ENCODE data around the gene NANOS3. TPM values are rescaled to one million over a fixed set of nuclear protein-coding genes. Genes with fewer than 3 reads are reported as not detected.
A peak's percentile ranks its signal among the peaks of the same experiment; 100 is the strongest.
"Not testable (repeated sequence)": the region's sequence is repeated elsewhere in the genome, so short reads cannot be mapped to it uniquely, and the experiment has no call there.

The NANOS3 gene
- total RNA-seq, 1 donor from 2014 or later, result not detected

- peak; percentile 87 for DNase-seq (ENCODE audit: low read depth)
Observed at GRCh38 chr19:13843104-13843921, 33.6 kb upstream of the NANOS3 start.

GRCh38 chr19:13844130-13844631, 32.8 kb upstream of the NANOS3 start:
- no peak for DNase-seq (ENCODE audit: low read depth)

- peak; percentile 87 for DNase-seq (ENCODE audit: low read depth)
Observed at GRCh38 chr19:13846557-13847406, 30.2 kb upstream of the NANOS3 start.

GRCh38 chr19:13847407-13848339, 29.3 kb upstream of the NANOS3 start:
- DNase-seq (ENCODE audit: low read depth), result peak; percentile 68

GRCh38 chr19:13848340-13848677, 28.6 kb upstream of the NANOS3 start:
- no peak for DNase-seq (ENCODE audit: low read depth)

- DNase-seq (ENCODE audit: low read depth), result no peak
Observed at GRCh38 chr19:13848798-13849676, 27.9 kb upstream of the NANOS3 start.

- DNase-seq (ENCODE audit: low read depth), result no peak
Observed at GRCh38 chr19:13849991-13850909, 26.7 kb upstream of the NANOS3 start.

GRCh38 chr19:13850910-13851733, 25.8 kb upstream of the NANOS3 start:
- peak; percentile 87 for DNase-seq (ENCODE audit: low read depth)

- DNase-seq (ENCODE audit: low read depth), result not testable (repeated sequence)
Observed at GRCh38 chr19:13851734-13852114, 25.2 kb upstream of the NANOS3 start.

GRCh38 chr19:13852171-13852707, 24.7 kb upstream of the NANOS3 start:
- DNase-seq (ENCODE audit: low read depth), result not testable (repeated sequence)

GRCh38 chr19:13856497-13856896, 20.4 kb upstream of the NANOS3 start:
- no peak for DNase-seq (ENCODE audit: low read depth)

- peak; percentile 65 for DNase-seq (ENCODE audit: low read depth)
Observed at GRCh38 chr19:13859361-13859880, 17.5 kb upstream of the NANOS3 start.

- DNase-seq (ENCODE audit: low read depth), result no peak
Observed at GRCh38 chr19:13860679-13861391, 16.1 kb upstream of the NANOS3 start.

GRCh38 chr19:13861392-13861713, 15.6 kb upstream of the NANOS3 start:
- no peak for DNase-seq (ENCODE audit: low read depth)

- DNase-seq (ENCODE audit: low read depth), result peak; percentile 81
Observed at GRCh38 chr19:13861714-13862531, 15.0 kb upstream of the NANOS3 start.

- no peak for DNase-seq (ENCODE audit: low read depth)
Observed at GRCh38 chr19:13864046-13864666, 12.8 kb upstream of the NANOS3 start.
